ENCODE data around the gene LINGO1.

Gene LINGO1

GRCh38 chr15:77653832-77654480 is 21.2 kb upstream of the LINGO1 start:
- Histone ChIP-seq H3K36me3 (no peaks in the 10 kb centered on the region), H3K4me1 (no peaks in the 10 kb centered on the region), H3K9me3 (peaks cover 0 to 9% (median 6%) of the 10 kb centered on the region in 3 donors), H3K4me3 (no peak overlapping the region), H3K27me3 (peaks cover 0 to 50% of the 10 kb centered on the region in 2 donors), H3K27ac (no peak overlapping the region)
- no peak for DNase-seq
- TF ChIP-seq CTCF (IDR thresholded peaks at IDR 0.05), result no peak
- intact Hi-C loops (cut with DNase I; ENCODE audit: low total_unique reads), result no loop called here

DNA sequence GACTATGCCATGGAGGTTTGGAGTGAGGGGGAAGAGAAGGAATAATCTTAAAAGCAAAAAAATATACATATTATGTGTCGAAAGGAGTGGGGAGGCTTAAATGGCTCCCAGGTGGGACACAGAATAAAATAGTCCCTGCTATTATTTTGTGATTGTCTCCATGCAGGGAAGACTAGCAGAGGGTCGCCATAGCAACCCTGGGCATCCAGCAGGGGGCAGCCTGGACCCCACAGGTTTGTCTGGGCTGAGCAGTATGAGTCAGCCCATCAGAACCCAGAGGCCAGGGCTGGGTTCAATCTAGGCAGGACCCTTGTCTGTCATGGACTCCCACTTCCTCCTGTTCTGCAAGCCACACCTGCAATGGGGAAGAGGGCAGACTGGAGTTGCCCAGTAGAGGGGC is 17.6 kb upstream of the LINGO1 start:
- Histone ChIP-seq H3K27me3 (peaks cover 0 to 28% of the 10 kb centered on the region in 2 donors), H3K4me1 (no peaks in the 10 kb centered on the region), H3K27ac (no peak overlapping the region), H3K4me3 (no peak overlapping the region), H3K36me3 (no peaks in the 10 kb centered on the region), H3K9me3 (peaks cover 0 to 9% (median 6%) of the 10 kb centered on the region in 3 donors)
- TF ChIP-seq CTCF (IDR thresholded peaks at IDR 0.05), result no peak
- DNase-seq, result no peak
- intact Hi-C loops (cut with DNase I; ENCODE audit: low total_unique reads), result no loop called here

DNA sequence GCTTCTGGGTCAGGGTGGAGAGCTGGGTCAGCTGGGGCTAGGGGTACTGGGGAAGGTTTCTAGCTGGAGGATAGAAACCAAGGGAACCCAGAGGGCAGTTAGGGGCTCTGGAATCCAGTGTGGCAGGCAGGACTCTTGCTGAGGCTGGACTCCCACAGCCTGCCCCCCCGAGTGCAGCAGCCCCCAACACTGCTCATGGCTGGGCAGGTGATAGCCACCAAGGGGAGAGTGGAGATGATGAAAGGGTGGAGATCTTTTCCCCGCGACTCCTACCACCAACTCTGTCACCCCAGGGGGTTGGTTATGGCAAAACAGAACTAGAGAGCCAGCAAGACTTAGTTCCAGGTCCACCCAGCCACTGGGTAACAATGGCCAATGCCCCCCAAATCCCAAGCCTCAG is 16.9 kb upstream of the LINGO1 start:
- H3K36me3 ChIP-seq, result no peaks in the 10 kb centered on the region
- no peak for DNase-seq
- peaks cover 0 to 9% (median 6%) of the 10 kb centered on the region in 3 donors for H3K9me3 ChIP-seq
- intact Hi-C loops (cut with DNase I; ENCODE audit: low total_unique reads), result no loop called here
- TF ChIP-seq CTCF (IDR thresholded peaks at IDR 0.05), result no peak
- H3K4me1 ChIP-seq, result no peaks in the 10 kb centered on the region
- H3K27me3 ChIP-seq, result peaks cover 0 to 22% of the 10 kb centered on the region in 2 donors
- no peak overlapping the region for H3K4me3 ChIP-seq
- no peak overlapping the region for H3K27ac ChIP-seq

GRCh38 chr15:77649017-77649416 is 16.3 kb upstream of the LINGO1 start:
- intact Hi-C loops (cut with DNase I; ENCODE audit: low total_unique reads), result no loop called here
- H3K9me3 ChIP-seq, result peaks cover 0 to 3% (median 2%) of the 10 kb centered on the region in 3 donors
- no peak overlapping the region for H3K4me3 ChIP-seq
- no peak overlapping the region for H3K27ac ChIP-seq
- no peak for TF ChIP-seq CTCF (IDR thresholded peaks at IDR 0.05)
- H3K27me3 ChIP-seq, result peaks cover 0 to 20% of the 10 kb centered on the region in 2 donors
- no peak for DNase-seq
- no peaks in the 10 kb centered on the region for H3K4me1 ChIP-seq
- H3K36me3 ChIP-seq, result no peaks in the 10 kb centered on the region

- H3K27me3 ChIP-seq, result peaks cover 0 to 20% of the 10 kb centered on the region in 2 donors
- H3K27ac ChIP-seq, result no peak overlapping the region
- H3K4me1 ChIP-seq, result no peaks in the 10 kb centered on the region
- intact Hi-C loops (cut with DNase I; ENCODE audit: low total_unique reads), result no loop called here
- no peak overlapping the region for H3K4me3 ChIP-seq
- no peak for DNase-seq
- H3K36me3 ChIP-seq, result no peaks in the 10 kb centered on the region
- no peak for TF ChIP-seq CTCF (IDR thresholded peaks at IDR 0.05)
- no peaks in the 10 kb centered on the region for H3K9me3 ChIP-seq
Measured at GRCh38 chr15:77647961-77648360, 15.2 kb upstream of the LINGO1 start.
